Right lobe of liver (tissue), 6 donors: ENCODE measurements around the gene PRPSAP2. TPM values are rescaled to one million over a fixed set of nuclear protein-coding genes. Genes with fewer than 3 reads are reported as not detected.
"Not testable (repeated sequence)": the region's sequence is repeated elsewhere in the genome, so short reads cannot be mapped to it uniquely, and the experiment has no call there.

Experiments used
- ATAC-seq, 4 donors: fragments of 200-7000 bp; cut with Tn5 transposase; one replicate each; pipeline ENCODE4 v1.9.1; 2020; ENCODE audit warnings: mild to moderate bottlenecking in 4 of 4, moderate library complexity in 4 of 4
- DNase-seq, 3 donors: peaks; one replicate each; pipeline ENCODE4 v3.0.0-alpha.2; 2020
- H3K27ac ChIP-seq, 3 donors: fragments of 200-600 bp; one replicate each; pipeline ENCODE4 v1.8.0; 2022
- H3K27me3 ChIP-seq, 2 donors: fragments of 200-600 bp; one replicate each; pipeline ENCODE4 v1.8.0; 2022
- H3K36me3 ChIP-seq, 4 donors: fragments of 200-600 bp; sonication (generic) in 1 of 4; one replicate each; pipeline versions ENCODE4 v1.5.1 to v1.8.0; 2017 to 2022; ENCODE audit warnings: control low read depth in 1 of 4
- H3K4me1 ChIP-seq, 4 donors: fragments of 200-600 bp; sonication (generic) in 1 of 4; one replicate each; pipeline versions ENCODE4 v1.5.1 to v1.8.0; 2017 to 2022; ENCODE audit warnings: control low read depth in 1 of 4
- H3K4me3 ChIP-seq, 3 donors: fragments of 200-600 bp; one replicate each; pipeline ENCODE4 v1.8.0; 2022
- H3K9me3 ChIP-seq, 4 donors: fragments of 200-600 bp; sonication (generic) in 1 of 4; one replicate each; pipeline versions ENCODE4 v1.5.1 to v1.8.0; 2017 to 2022; ENCODE audit warnings: control low read depth in 1 of 4
- CTCF ChIP-seq, 4 donors: fragments of 200-600 bp in 3 of 4; fragments of 450-650 bp in 1 of 4; IDR thresholded peaks; one replicate each; pipeline versions ENCODE4 v1.5.1 to v1.8.0; 2016 to 2022; ENCODE audit warnings: antibody characterized with exemption in 4 of 4, mild to moderate bottlenecking in 2 of 4
- POLR2A ChIP-seq: fragments of 450-650 bp; IDR thresholded peaks from one replicate; pipeline ENCODE4 v1.6.1; 2017; ENCODE audit warnings: antibody characterized with exemption, mild to moderate bottlenecking
- WGBS: methylation state at CpG from one replicate; pipeline ENCODE4 v1.1.6; 2018; ENCODE audit warnings: low coverage, low lambda C conversion rate; ENCODE audit not compliant: insufficient coverage; ENCODE audit errors: missing lambda C conversion rate; 5-methylcytosine and 5-hydroxymethylcytosine counted together
- intact Hi-C, 2 donors: fragments of 100-400 bp; cut with DNase I; formaldehyde crosslinking; loops; one replicate each; pipeline versions ENCODE4 v1.11.2 to v1.14.1; 2022
- total RNA-seq, 6 experiments: library from RNA; depleted of rRNA in 2 of 6; stranded (reverse); fragments of >200 nt in 2 of 6; fragmentation: NEBNext Ultra II Directional in 3 of 6; extraction: Animal tissue kit (Norgen Biotek cat#: 25700) in 3 of 6; gene quantifications; one replicate each; pipeline versions ENCODE4 v1.1.0 to v1.2.4, GENCODE V29; 2016 to 2023
- donor health status: DM: no; HTN: yes; CAD: no.
- donor health status: DM: no; HTN: no; CAD: no.
- donor health status: DM: no; HTN: no; CAD: no.
- donor health status: DM: no; HTN: yes; CAD: no.
- donor health status: DM: no; HTN: yes; CAD: no.

The PRPSAP2 gene
- total RNA-seq, 6 experiments from 2014 or later, result 15.8 to 19.7 (median 16.6) TPM

GRCh38 chr17:18920911-18921441 lies 63.0 kb downstream of the PRPSAP2 start:
- peaks cover 0 to 7% (median 3%) of the 10 kb centered on the region in 4 donors for H3K36me3 ChIP-seq
- H3K4me1 ChIP-seq, result peaks cover 0 to 24% (median 11%) of the 10 kb centered on the region in 4 donors
- no peak for DNase-seq
- no peak overlapping the region for H3K4me3 ChIP-seq
- WGBS, result 6% methylated on average over 6 of the region's 6 CpGs
- peak overlapping the region in 1 of 3 donors; percentile 18 for H3K27ac ChIP-seq
- intact Hi-C loops, result no loop called here
- TF ChIP-seq CTCF (IDR thresholded peaks at IDR 0.05), result no peak
- TF ChIP-seq POLR2A, result no peak
- peak; percentile 50 to 70 (median 61) for ATAC-seq
- H3K9me3 ChIP-seq, result no peaks in the 10 kb centered on the region
- H3K27me3 ChIP-seq, result no peaks in the 10 kb centered on the region

GRCh38 chr17:18921485-18921884 lies 63.6 kb downstream of the PRPSAP2 start:
- DNase-seq, result no peak
- 56% methylated on average over 2 of the region's 2 CpGs for WGBS
- no peak for TF ChIP-seq CTCF (IDR thresholded peaks at IDR 0.05)
- TF ChIP-seq POLR2A, result no peak
- peak overlapping the region in 1 of 3 donors; percentile 18 for H3K27ac ChIP-seq
- intact Hi-C loops, result no loop called here
- no peak for ATAC-seq
- peaks cover 0 to 4% (median 1%) of the 10 kb centered on the region in 4 donors for H3K36me3 ChIP-seq
- H3K4me3 ChIP-seq, result no peak overlapping the region
- H3K27me3 ChIP-seq, result no peaks in the 10 kb centered on the region
- H3K4me1 ChIP-seq, result peaks cover 0 to 24% (median 11%) of the 10 kb centered on the region in 4 donors
- no peaks in the 10 kb centered on the region for H3K9me3 ChIP-seq

GRCh38 chr17:18921912-18922451 lies 64.1 kb downstream of the PRPSAP2 start:
- Histone ChIP-seq H3K4me3 (no peak overlapping the region), H3K36me3 (no peaks in the 10 kb centered on the region), H3K27ac (peak overlapping the region in 1 of 3 donors; percentile 18), H3K9me3 (no peaks in the 10 kb centered on the region), H3K4me1 (peaks cover 0 to 24% (median 11%) of the 10 kb centered on the region in 4 donors), H3K27me3 (no peaks in the 10 kb centered on the region)
- intact Hi-C loops, result no loop called here
- no peak for TF ChIP-seq CTCF (IDR thresholded peaks at IDR 0.05)
- no peak for TF ChIP-seq POLR2A
- DNase-seq (no peak), ATAC-seq (no peak)
- 43% methylated on average over 4 of the region's 4 CpGs for WGBS

- H3K27me3 ChIP-seq, H3K27ac ChIP-seq, H3K9me3 ChIP-seq, H3K4me3 ChIP-seq, intact Hi-C loops, H3K36me3 ChIP-seq, ATAC-seq, DNase-seq: not testable (repeated sequence)
- peaks cover 0 to 24% (median 11%) of the 10 kb centered on the region in 4 donors for H3K4me1 ChIP-seq
- 92% methylated on average over 7 of the region's 7 CpGs for WGBS
Observed at GRCh38 chr17:18922596-18922995, 64.7 kb downstream of the PRPSAP2 start.

- H3K27me3 ChIP-seq, result no peaks in the 10 kb centered on the region
- peaks cover 0 to 17% (median 7%) of the 10 kb centered on the region in 4 donors for H3K4me1 ChIP-seq
- H3K9me3 ChIP-seq, result no peaks in the 10 kb centered on the region
- ATAC-seq, result peak in 3 of 4 donors; percentile 23 to 33 (median 26)
- peaks cover 0 to 18% (median 9%) of the 10 kb centered on the region in 4 donors for H3K36me3 ChIP-seq
- H3K27ac ChIP-seq, result no peak overlapping the region
- DNase-seq, result no peak
- intact Hi-C loops, result no loop called here
- no CpG with 5 or more reads among the region's 1 CpG for WGBS
- TF ChIP-seq POLR2A, result no peak
- TF ChIP-seq CTCF (IDR thresholded peaks at IDR 0.05), result no peak
- H3K4me3 ChIP-seq, result no peak overlapping the region
Observed at GRCh38 chr17:18925187-18925586, 67.3 kb downstream of the PRPSAP2 start.
